Panc1 (cell line): ENCODE measurements around the gene CUTA. TPM values are rescaled to one million over a fixed set of nuclear protein-coding genes. Genes with fewer than 3 reads are reported as not detected.
"Not testable (repeated sequence)": the region's sequence is repeated elsewhere in the genome, so short reads cannot be mapped to it uniquely, and the experiment has no call there.

Experiments
- ATAC-seq: fragments of 200-7000 bp; cut with Tn5 transposase; 2 replicates; pipeline ENCODE4 v1.9.1; 2020; ENCODE audit warnings: mild to moderate bottlenecking, moderate library complexity
- BruUV-seq: library from RNA; stranded (reverse); fragments of 400-500 nt; replicated peaks from 2 replicates; lab custom pipeline; 2021; lab: Mats Ljungman, UMichigan
- CTCF ChIA-PET: fragments of 300-600 bp; sonication (Branson Sonifier 250); formaldehyde crosslinking; loops from one replicate; lab custom pipeline; 2022; ENCODE audit warnings: antibody characterized with exemption; lab: Charles Lee
- POLR2A ChIA-PET: fragments of 300-600 bp; sonication (Branson Sonifier 250); formaldehyde crosslinking; loops from one replicate; lab custom pipeline; 2022; ENCODE audit warnings: antibody characterized with exemption; lab: Charles Lee
- DNase-seq: peaks from one replicate; pipeline ENCODE4 v3.0.0-alpha.2; 2010; ENCODE audit warnings: low read depth, low spot score
- H3K27ac ChIP-seq: 2 replicates; pipeline ENCODE4 v1.5.1; 2011; ENCODE audit warnings: mild to moderate bottlenecking, low read length, inconsistent platforms
- H3K27me3 ChIP-seq: fragments of 200-500 bp; sonication (Bioruptor generic); 2 replicates; pipeline ENCODE4 v1.6.0; 2014; ENCODE audit warnings: low read length, inconsistent platforms; ENCODE audit not compliant: control insufficient read depth, insufficient read depth
- H3K36me3 ChIP-seq: fragments of 200-500 bp; sonication (Bioruptor generic); 2 replicates; pipeline ENCODE4 v1.5.1; 2014; ENCODE audit warnings: inconsistent platforms, mild to moderate bottlenecking, low read length, moderate library complexity; ENCODE audit not compliant: control insufficient read depth, insufficient read depth
- H3K4me1 ChIP-seq: 2 replicates; pipeline ENCODE4 v1.5.1; 2011; ENCODE audit warnings: inconsistent platforms, mild to moderate bottlenecking, low read length, moderate library complexity; ENCODE audit not compliant: control insufficient read depth, insufficient read depth
- H3K4me3 ChIP-seq, 2 experiments: 2 replicates each; pipeline ENCODE4 v1.5.1; 2011 to 2012; ENCODE audit warnings: low read depth in 2 of 2, low read length in 2 of 2, mild to moderate bottlenecking in 2 of 2, inconsistent platforms in 1 of 2, moderate library complexity in 1 of 2
- H3K9me3 ChIP-seq: fragments of 200-500 bp; sonication (Bioruptor generic); 2 replicates; pipeline ENCODE4 v1.5.1; 2014; ENCODE audit warnings: low read depth, mild to moderate bottlenecking, inconsistent platforms, low read length, moderate library complexity; ENCODE audit not compliant: control insufficient read depth, insufficient read depth
- CTCF ChIP-seq: fragments of 450-650 bp; IDR thresholded peaks from 2 replicates; pipeline ENCODE4 v1.5.1; 2017; ENCODE audit warnings: mild to moderate bottlenecking
- POLR2AphosphoS5 ChIP-seq: IDR thresholded peaks from 2 replicates; pipeline ENCODE4 v1.6.1; 2012; ENCODE audit warnings: mild to moderate bottlenecking, low read depth, low read length, moderate library complexity
- REST ChIP-seq, 2 experiments: IDR thresholded peaks; 2 replicates each; pipeline ENCODE4 v1.6.1; 2011 to 2012; ENCODE audit warnings: low read depth in 2 of 2, control low read depth in 1 of 2, low read length in 1 of 2, mild to moderate bottlenecking in 1 of 2, moderate library complexity in 1 of 2; ENCODE audit not compliant: insufficient read depth in 1 of 2
- SIN3A ChIP-seq: IDR thresholded peaks from 2 replicates; pipeline ENCODE4 v1.6.1; 2012; ENCODE audit warnings: low read depth, mild to moderate bottlenecking, low read length, moderate library complexity, borderline replicate concordance; ENCODE audit not compliant: insufficient read depth
- TCF7L2 ChIP-seq: IDR thresholded peaks from 2 replicates; pipeline ENCODE4 v1.6.1; 2011; ENCODE audit warnings: mild to moderate bottlenecking, low read depth, low read length, inconsistent platforms
- in situ Hi-C: cut with HindIII; loops from 2 replicates; pipeline ENCODE4 v1.10.0; 2016; ENCODE audit warnings: low sequenced_read_pairs, low pct_unique_long_range_greater_than_20kb
- intact Hi-C: fragments of 100-400 bp; cut with micrococcal nuclease; formaldehyde crosslinking; loops from one replicate; pipeline ENCODE4 v1.10.0; 2022; ENCODE audit not compliant: unreplicated experiment
- total RNA-seq: library from RNA; stranded (reverse); gene quantifications from one replicate; pipeline ENCODE4 v1.2.1, GENCODE V29; 2021; ENCODE audit not compliant: unreplicated experiment

Gene CUTA
- total RNA-seq, 1 experiment from 2014 or later, result 338 TPM

- Histone ChIP-seq H3K36me3 (no peaks in the 10 kb centered on the region), H3K27me3 (no peaks in the 10 kb centered on the region), H3K9me3 (no peaks in the 10 kb centered on the region), H3K4me3 (no peak overlapping the region), H3K27ac (no peak overlapping the region), H3K4me1 (no peaks in the 10 kb centered on the region)
- DNase-seq (no peak), ATAC-seq (no peak)
- in situ Hi-C loops (no loop called here), intact Hi-C loops (no loop called here)
- ChIA-PET CTCF (no interaction called here), POLR2A (no interaction called here)
- BruUV-seq, result no TSS peak
- no peak for TF ChIP-seq REST (IDR thresholded peaks at IDR 0.05; ENCODE audit: insufficient read depth in 1 of 2, low read depth in 2 of 2, low read length in 1 of 2)
- no peak for TF ChIP-seq CTCF
- no peak for TF ChIP-seq POLR2AphosphoS5
Observed at GRCh38 chr6:33380272-33380981, 37.5 kb downstream of the CUTA start.

GRCh38 chr6:33379184-33379583 is 38.7 kb downstream of the CUTA start:
- ATAC-seq, H3K4me1 ChIP-seq, H3K27ac ChIP-seq, in situ Hi-C loops, H3K4me3 ChIP-seq, H3K9me3 ChIP-seq, H3K36me3 ChIP-seq, DNase-seq, BruUV-seq, POLR2A ChIA-PET, H3K27me3 ChIP-seq, intact Hi-C loops: not testable (repeated sequence)
- CTCF ChIA-PET, result interaction anchor here (0.7 kb wide), 2 partner anchors 205 to 1054 kb away, joined by 3 to 6 read pairs; no protein-coding TSS in a partner anchor

GRCh38 chr6:33377171-33377570 is 40.7 kb downstream of the CUTA start:
- in situ Hi-C loops, result no loop called here
- POLR2A ChIA-PET, result no interaction called here
- Histone ChIP-seq H3K4me1 (no peaks in the 10 kb centered on the region), H3K4me3 (no peak overlapping the region), H3K27me3 (no peaks in the 10 kb centered on the region), H3K9me3 (no peaks in the 10 kb centered on the region), H3K36me3 (no peaks in the 10 kb centered on the region), H3K27ac (no peak overlapping the region)
- TF ChIP-seq TCF7L2, result no peak
- TF ChIP-seq CTCF, result no peak
- TF ChIP-seq SIN3A, result no peak
- CTCF ChIA-PET, result no interaction called here
- intact Hi-C loops, result no loop called here
- DNase-seq, result no peak
- no peak for ATAC-seq
- no TSS peak for BruUV-seq
